ENCODE results near the gene DENND6A. TPM values are rescaled to one million over a fixed set of nuclear protein-coding genes. Genes with fewer than 3 reads are reported as not detected.

Gene DENND6A
- total and polyA plus RNA-seq, 2 of the 13 experiments (the other 11 are each of a cell fraction or from before 2014, with no cell fraction given), result 9.4 to 11.1 TPM

GRCh38 chr3:57692396-57693147 lies at the start of gene DENND6A (continued):
- TF ChIP-seq PRDM15 (CRISPR knock-in tag; IDR thresholded peaks at IDR 0.05), result 0 out of 2 replicates have a peak, but pooled peaks have one; percentile 38
- TF ChIP-seq CENPX (CRISPR knock-in tag; IDR thresholded peaks at IDR 0.05), result no peak
- peak; percentile 54; the same call in 1 of the 2 replicates for TF ChIP-seq ZNF44 (CRISPR knock-in tag; IDR thresholded peaks at IDR 0.05)
- TF ChIP-seq, protein P1, sequence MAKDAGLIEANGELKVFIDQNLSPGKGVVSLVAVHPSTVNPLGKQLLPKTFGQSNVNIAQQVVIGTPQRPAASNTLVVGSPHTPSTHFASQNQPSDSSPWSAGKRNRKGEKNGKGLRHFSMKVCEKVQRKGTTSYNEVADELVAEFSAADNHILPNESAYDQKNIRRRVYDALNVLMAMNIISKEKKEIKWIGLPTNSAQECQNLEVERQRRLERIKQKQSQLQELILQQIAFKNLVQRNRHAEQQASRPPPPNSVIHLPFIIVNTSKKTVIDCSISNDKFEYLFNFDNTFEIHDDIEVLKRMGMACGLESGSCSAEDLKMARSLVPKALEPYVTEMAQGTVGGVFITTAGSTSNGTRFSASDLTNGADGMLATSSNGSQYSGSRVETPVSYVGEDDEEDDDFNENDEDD (CRISPR knock-in tag; IDR thresholded peaks at IDR 0.05; ENCODE audit: borderline replicate concordance), result peak; percentile 91
- no peak for TF ChIP-seq GPN1 (CRISPR knock-in tag; IDR thresholded peaks at IDR 0.05; ENCODE audit: borderline replicate concordance)
- no peak for TF ChIP-seq RFXANK (CRISPR knock-in tag; IDR thresholded peaks at IDR 0.05)
- TF ChIP-seq ZNF335 (CRISPR knock-in tag; IDR thresholded peaks at IDR 0.05), result no peak
- TF ChIP-seq ZNF564 (CRISPR knock-in tag; IDR thresholded peaks at IDR 0.05), result peak; percentile 95
- TF ChIP-seq ATF2 (CRISPR knock-in tag; IDR thresholded peaks at IDR 0.05), result peak; percentile 41; the same call in 1 of the 2 replicates
- peak; percentile 48; the same call in 1 of the 2 replicates for TF ChIP-seq ZBTB2 (CRISPR knock-in tag; IDR thresholded peaks at IDR 0.05; ENCODE audit: low read depth)
- no peak for TF ChIP-seq NCOR1 (IDR thresholded peaks at IDR 0.05; ENCODE audit: borderline replicate concordance, low read length)
- TF ChIP-seq BORCS8-MEF2B (CRISPR knock-in tag; IDR thresholded peaks at IDR 0.05), result peak; percentile 95
- peak; percentile 89; the same call in 1 of the 2 replicates for TF ChIP-seq REL (CRISPR knock-in tag; conservative IDR thresholded peaks at IDR 0.05)
- 0 out of 2 replicates have a peak, but pooled peaks have one; percentile 15 for TF ChIP-seq ZNF710 (CRISPR knock-in tag; IDR thresholded peaks at IDR 0.05; ENCODE audit: borderline replicate concordance)
- TF ChIP-seq ZNF256 (CRISPR knock-in tag; conservative IDR thresholded peaks at IDR 0.05), result no peak
- TF ChIP-seq, protein P2, sequence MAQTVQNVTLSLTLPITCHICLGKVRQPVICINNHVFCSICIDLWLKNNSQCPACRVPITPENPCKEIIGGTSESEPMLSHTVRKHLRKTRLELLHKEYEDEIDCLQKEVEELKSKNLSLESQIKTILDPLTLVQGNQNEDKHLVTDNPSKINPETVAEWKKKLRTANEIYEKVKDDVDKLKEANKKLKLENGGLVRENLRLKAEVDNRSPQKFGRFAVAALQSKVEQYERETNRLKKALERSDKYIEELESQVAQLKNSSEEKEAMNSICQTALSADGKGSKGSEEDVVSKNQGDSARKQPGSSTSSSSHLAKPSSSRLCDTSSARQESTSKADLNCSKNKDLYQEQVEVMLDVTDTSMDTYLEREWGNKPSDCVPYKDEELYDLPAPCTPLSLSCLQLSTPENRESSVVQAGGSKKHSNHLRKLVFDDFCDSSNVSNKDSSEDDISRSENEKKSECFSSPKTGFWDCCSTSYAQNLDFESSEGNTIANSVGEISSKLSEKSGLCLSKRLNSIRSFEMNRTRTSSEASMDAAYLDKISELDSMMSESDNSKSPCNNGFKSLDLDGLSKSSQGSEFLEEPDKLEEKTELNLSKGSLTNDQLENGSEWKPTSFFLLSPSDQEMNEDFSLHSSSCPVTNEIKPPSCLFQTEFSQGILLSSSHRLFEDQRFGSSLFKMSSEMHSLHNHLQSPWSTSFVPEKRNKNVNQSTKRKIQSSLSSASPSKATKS (CRISPR knock-in tag; IDR thresholded peaks at IDR 0.05), result no peak
